T-helper 1 cell treated with Interleukin-12 subunit alpha and Interleukin-12 subunit beta and Interleukin-4 antibody, amounts not matched to agents 30 μg/mL and 1 μg/mL, for 36 hours (primary cell): ENCODE results near the gene MST1.
A peak's percentile ranks its signal among the peaks of the same experiment; 100 is the strongest.
"Not testable (repeated sequence)": the region's sequence is repeated elsewhere in the genome, so short reads cannot be mapped to it uniquely, and the experiment has no call there.

Source experiments
- H3K27ac Mint-ChIP-seq: one replicate; pipeline ENCODE4 v1.8.0; 2021; ENCODE audit warnings: mild to moderate bottlenecking, mixed read lengths
- H3K27me3 Mint-ChIP-seq: one replicate; pipeline ENCODE4 v1.8.0; 2021; ENCODE audit warnings: low read depth, mixed read lengths
- H3K36me3 Mint-ChIP-seq: one replicate; pipeline ENCODE4 v1.8.0; 2021; ENCODE audit warnings: low read depth, mixed read lengths
- H3K4me1 Mint-ChIP-seq: one replicate; pipeline ENCODE4 v1.8.0; 2021; ENCODE audit warnings: low read depth, mixed read lengths
- H3K4me3 Mint-ChIP-seq: one replicate; pipeline ENCODE4 v1.8.0; 2021; ENCODE audit warnings: mild to moderate bottlenecking, moderate library complexity, mixed read lengths
- H3K9me3 Mint-ChIP-seq: one replicate; pipeline ENCODE4 v1.8.0; 2021; ENCODE audit warnings: mixed read lengths

Gene MST1

DNA sequence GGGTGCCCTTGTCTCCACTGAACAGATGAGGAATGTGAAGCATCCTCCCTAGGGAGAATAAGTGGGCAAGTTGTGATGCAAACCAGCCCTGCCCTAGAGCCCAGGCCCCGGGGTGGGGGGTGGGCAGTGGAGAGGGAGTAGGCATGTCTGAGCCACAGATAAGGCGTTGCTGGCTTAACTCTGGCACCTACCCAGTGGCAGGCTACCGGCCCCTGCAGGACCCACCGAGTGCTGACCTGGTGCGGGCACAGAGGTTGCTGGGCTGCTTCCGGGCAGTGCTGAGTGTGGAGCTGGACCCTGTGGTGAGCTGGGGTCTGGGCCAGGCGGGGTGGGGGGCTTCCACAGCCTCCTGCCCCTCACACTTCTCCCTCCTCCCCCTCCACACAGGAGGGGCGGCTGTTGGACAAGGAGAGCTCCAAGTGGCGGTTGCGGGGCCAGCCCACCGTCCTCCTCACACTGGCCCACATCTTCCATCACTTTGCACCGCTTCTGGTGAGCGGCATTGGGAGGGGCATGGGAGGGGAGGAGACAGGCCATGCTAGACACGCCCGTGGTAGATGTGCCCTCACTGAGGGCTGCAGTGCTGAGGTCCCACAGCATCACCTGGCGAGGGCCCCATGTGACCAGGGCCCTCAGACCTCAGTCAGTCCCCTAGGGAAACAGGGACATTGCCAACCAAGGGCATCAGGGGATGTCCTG, 10.2 kb upstream of the MST1 start:
- no peaks in the 10 kb centered on the region for H3K4me1 Mint-ChIP-seq
- no peak overlapping the region for H3K27ac Mint-ChIP-seq
- no peak overlapping the region for H3K4me3 Mint-ChIP-seq
- H3K36me3 Mint-ChIP-seq = no peaks in the 10 kb centered on the region
- H3K27me3 Mint-ChIP-seq = no peaks in the 10 kb centered on the region
- H3K9me3 Mint-ChIP-seq = no peaks in the 10 kb centered on the region

GRCh38 chr3:49695350-49696015, 6.2 kb upstream of the MST1 start:
- H3K9me3 Mint-ChIP-seq, H3K27ac Mint-ChIP-seq, H3K27me3 Mint-ChIP-seq, H3K4me3 Mint-ChIP-seq, H3K36me3 Mint-ChIP-seq, H3K4me1 Mint-ChIP-seq: not testable (repeated sequence)

GRCh38 chr3:49694409-49695070, 5.3 kb upstream of the MST1 start:
- not testable (repeated sequence) for H3K9me3 Mint-ChIP-seq, H3K36me3 Mint-ChIP-seq, H3K27ac Mint-ChIP-seq, H3K27me3 Mint-ChIP-seq, H3K4me3 Mint-ChIP-seq
- H3K4me1 Mint-ChIP-seq = peaks cover 16% of the 10 kb centered on the region

- H3K27me3 Mint-ChIP-seq, H3K36me3 Mint-ChIP-seq, H3K27ac Mint-ChIP-seq, H3K9me3 Mint-ChIP-seq, H3K4me3 Mint-ChIP-seq: not testable (repeated sequence)
- H3K4me1 Mint-ChIP-seq = peaks cover 20% of the 10 kb centered on the region
Observed at GRCh38 chr3:49691481-49691880, 2.2 kb upstream of the MST1 start.

DNA sequence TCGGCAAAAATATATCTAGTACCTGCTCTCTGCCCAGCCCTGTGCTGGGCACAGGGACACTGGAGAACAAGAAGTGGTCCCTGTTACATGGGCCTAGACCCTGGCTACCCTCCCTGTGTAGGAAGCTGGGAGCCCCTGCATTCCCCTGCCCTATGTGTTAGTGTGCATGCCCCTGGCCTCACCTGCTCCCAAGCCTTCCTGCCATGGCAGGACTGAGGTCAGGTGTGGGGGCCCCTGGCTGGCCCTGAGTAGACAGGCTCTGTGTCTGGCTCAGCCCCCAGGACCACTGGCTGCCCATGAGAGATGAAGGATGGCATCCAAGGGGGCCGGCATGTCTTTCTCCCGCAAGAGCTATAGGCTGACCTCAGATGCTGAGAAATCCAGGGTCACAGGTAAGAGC, 1.6 kb upstream of the MST1 start:
- H3K4me3 Mint-ChIP-seq = peak overlapping the region; percentile 95
- H3K27ac Mint-ChIP-seq, H3K27me3 Mint-ChIP-seq, H3K9me3 Mint-ChIP-seq, H3K36me3 Mint-ChIP-seq: not testable (repeated sequence)
- H3K4me1 Mint-ChIP-seq = peaks cover 20% of the 10 kb centered on the region

- H3K9me3 Mint-ChIP-seq, H3K27me3 Mint-ChIP-seq, H3K36me3 Mint-ChIP-seq: not testable (repeated sequence)
- H3K4me1 Mint-ChIP-seq = peaks cover 20% of the 10 kb centered on the region
- peak overlapping the region; percentile 82 for H3K27ac Mint-ChIP-seq
- peak overlapping the region; percentile 95 for H3K4me3 Mint-ChIP-seq
Observed at GRCh38 chr3:49689908-49690624, 792 bp upstream of the MST1 start.

DNA sequence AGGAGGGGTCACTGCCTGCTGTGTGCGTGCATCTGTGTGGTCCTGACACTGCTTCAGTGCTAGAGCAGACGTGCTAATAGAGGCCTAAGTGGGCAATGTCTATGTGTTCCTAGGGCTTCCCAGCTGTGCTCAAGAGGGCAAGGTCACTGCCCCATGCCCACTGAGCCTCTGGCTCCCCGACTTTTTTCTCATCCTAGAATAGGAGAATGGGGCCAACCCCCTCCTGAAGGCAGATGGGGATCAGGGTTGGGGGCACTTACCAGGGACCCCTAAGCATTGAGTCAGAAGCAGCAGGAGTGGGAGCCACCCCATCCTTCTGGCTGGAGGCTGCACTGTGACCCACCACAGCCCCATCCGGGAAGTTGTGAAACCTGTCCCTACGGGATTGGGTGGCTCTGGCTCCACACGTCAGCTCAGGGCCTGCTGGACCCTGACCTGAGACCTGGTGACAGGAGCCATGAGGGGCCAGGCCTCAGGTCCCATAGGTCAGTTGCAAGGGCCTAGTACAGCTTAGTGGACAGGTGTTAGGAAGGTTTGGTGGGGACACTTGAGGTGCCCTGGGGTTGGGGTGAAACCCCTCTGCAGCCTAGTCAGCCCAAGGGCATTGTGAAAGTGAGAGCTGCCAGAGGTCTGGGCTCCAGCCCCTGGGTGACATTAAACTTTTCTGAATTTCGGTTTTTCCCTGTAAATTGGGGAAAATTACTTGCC, 782 bp downstream of the MST1 start:
- not testable (repeated sequence) for H3K9me3 Mint-ChIP-seq, H3K27me3 Mint-ChIP-seq, H3K36me3 Mint-ChIP-seq
- Mint-ChIP-seq H3K4me1 (peaks cover 20% of the 10 kb centered on the region), H3K4me3 (peak overlapping the region; percentile 95), H3K27ac (peak overlapping the region; percentile 82)

- H3K27me3 Mint-ChIP-seq, H3K9me3 Mint-ChIP-seq, H3K36me3 Mint-ChIP-seq, H3K4me3 Mint-ChIP-seq, H3K27ac Mint-ChIP-seq: not testable (repeated sequence)
- H3K4me1 Mint-ChIP-seq = peaks cover 17% of the 10 kb centered on the region
Observed at GRCh38 chr3:49687424-49687795, 1.9 kb downstream of the MST1 start.

DNA sequence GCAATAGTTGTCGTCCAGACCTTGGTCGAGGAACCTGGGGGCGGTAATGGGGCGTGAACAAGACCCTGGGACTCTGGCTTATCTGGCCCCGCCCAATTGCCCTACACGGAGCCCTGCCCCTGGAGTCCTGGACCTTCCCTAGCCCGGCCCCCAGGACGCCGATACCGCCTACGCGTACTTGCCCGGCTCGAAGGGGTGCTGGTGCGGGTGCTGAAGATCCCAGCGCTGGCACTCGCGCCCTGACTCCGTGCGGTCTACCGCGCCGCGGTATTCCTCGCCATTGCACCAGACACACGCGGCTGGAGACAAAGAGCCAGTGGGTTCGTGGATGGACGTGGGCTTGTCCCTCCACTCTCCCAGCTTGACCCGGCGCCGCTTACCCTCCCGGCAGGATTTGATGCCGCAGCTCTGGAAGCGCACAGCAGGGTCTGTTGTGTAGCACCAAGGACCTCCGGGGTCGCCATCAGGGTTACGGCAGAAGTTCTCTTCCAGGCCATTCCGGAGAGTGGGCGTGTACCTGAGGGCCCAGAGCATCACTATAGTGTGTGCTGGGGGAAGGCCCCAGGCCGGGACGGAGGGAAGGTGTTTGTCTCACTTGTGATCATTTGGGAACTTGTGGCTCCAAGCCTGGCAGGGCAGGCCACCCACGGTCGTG, 2.4 kb downstream of the MST1 start:
- H3K27ac Mint-ChIP-seq, H3K4me3 Mint-ChIP-seq, H3K9me3 Mint-ChIP-seq, H3K27me3 Mint-ChIP-seq, H3K36me3 Mint-ChIP-seq: not testable (repeated sequence)
- peaks cover 17% of the 10 kb centered on the region for H3K4me1 Mint-ChIP-seq

DNA sequence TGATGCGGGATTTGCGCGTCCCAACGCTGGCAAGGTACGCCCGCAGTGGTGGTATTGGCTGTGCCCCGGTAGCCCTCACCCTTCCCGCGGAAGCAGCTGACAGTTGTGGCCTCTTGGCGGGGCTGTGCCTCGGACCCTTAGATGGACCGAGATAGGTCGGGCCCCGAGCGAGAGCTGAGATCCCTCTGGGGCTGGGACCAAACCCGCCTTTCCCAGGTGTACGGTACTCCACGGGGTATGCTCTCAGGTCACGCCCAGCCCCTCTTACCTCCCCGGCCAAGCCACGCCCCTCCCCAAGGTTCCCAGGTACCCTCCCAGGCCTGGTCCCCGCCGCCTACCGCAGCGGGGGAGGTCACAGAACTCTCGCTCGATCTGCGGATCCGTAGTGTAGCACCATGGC, 2.9 kb downstream of the MST1 start:
- peaks cover 17% of the 10 kb centered on the region for H3K4me1 Mint-ChIP-seq
- H3K27ac Mint-ChIP-seq, H3K27me3 Mint-ChIP-seq, H3K9me3 Mint-ChIP-seq, H3K36me3 Mint-ChIP-seq: not testable (repeated sequence)
- peak overlapping the region; percentile 17 for H3K4me3 Mint-ChIP-seq

GRCh38 chr3:49685846-49686245, 3.4 kb downstream of the MST1 start:
- not testable (repeated sequence) for H3K9me3 Mint-ChIP-seq, H3K4me3 Mint-ChIP-seq, H3K36me3 Mint-ChIP-seq, H3K27me3 Mint-ChIP-seq, H3K27ac Mint-ChIP-seq
- peaks cover 14% of the 10 kb centered on the region for H3K4me1 Mint-ChIP-seq

GRCh38 chr3:49685103-49685502, 4.2 kb downstream of the MST1 start:
- H3K36me3 Mint-ChIP-seq, H3K27me3 Mint-ChIP-seq, H3K9me3 Mint-ChIP-seq, H3K27ac Mint-ChIP-seq, H3K4me3 Mint-ChIP-seq, H3K4me1 Mint-ChIP-seq: not testable (repeated sequence)

DNA sequence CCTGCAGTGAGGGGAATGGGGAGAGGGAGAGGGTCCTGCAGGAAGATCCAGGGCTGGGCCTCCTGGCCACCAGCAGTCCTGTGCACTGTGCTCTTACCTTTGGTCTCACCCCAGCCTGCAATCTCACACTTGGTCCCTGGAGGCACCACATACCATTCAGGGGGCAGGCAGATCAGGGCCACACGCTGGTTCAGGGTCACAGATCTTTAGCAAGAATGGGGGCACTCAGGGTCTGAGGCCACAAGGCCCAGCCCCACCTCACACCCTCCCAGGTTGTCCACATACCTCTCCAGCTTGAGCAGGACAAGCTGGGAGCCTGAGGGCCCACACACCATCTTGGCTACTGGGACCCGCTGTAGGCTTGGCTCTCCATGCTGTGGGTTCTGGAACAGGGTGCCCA, 4.8 kb downstream of the MST1 start:
- H3K36me3 Mint-ChIP-seq = not testable (repeated sequence)

DNA sequence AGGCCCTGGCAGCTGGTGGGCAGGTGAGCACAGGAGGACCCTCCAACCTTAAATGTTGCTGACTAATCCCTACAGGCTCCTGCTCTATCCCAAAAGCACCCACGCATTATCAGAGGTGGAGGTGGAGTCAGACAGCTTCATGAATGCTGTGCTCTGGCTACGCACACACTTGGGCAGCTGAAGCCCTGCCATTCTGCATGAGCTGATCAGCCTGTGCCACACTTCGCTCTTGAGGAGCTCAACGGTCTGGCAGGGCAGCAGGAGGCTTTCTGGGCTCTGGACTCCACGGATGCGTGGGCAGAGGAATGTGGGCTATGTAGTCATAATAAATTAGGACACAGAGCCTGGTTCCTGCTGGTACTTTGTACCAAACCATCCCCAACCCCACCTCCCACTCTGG, 6.1 kb downstream of the MST1 start:
- Mint-ChIP-seq H3K27ac (no peak overlapping the region), H3K4me3 (no peak overlapping the region), H3K9me3 (no peaks in the 10 kb centered on the region), H3K36me3 (peaks cover 10% of the 10 kb centered on the region), H3K4me1 (no peaks in the 10 kb centered on the region), H3K27me3 (no peaks in the 10 kb centered on the region)

More for the DNA sequence above, 4.8 kb downstream of the MST1 start:
- H3K9me3 Mint-ChIP-seq, H3K27ac Mint-ChIP-seq, H3K27me3 Mint-ChIP-seq, H3K4me3 Mint-ChIP-seq, H3K4me1 Mint-ChIP-seq: not testable (repeated sequence)
